CD4-positive, alpha-beta T cell treated with Interleukin-17A for 1 hour (primary cell): ENCODE measurements around the gene FAM174B.

ENCODE experiments used
- DNase-seq: peaks from one replicate; pipeline ENCODE4 v3.0.0-alpha.2; 2020

Gene FAM174B

DNA sequence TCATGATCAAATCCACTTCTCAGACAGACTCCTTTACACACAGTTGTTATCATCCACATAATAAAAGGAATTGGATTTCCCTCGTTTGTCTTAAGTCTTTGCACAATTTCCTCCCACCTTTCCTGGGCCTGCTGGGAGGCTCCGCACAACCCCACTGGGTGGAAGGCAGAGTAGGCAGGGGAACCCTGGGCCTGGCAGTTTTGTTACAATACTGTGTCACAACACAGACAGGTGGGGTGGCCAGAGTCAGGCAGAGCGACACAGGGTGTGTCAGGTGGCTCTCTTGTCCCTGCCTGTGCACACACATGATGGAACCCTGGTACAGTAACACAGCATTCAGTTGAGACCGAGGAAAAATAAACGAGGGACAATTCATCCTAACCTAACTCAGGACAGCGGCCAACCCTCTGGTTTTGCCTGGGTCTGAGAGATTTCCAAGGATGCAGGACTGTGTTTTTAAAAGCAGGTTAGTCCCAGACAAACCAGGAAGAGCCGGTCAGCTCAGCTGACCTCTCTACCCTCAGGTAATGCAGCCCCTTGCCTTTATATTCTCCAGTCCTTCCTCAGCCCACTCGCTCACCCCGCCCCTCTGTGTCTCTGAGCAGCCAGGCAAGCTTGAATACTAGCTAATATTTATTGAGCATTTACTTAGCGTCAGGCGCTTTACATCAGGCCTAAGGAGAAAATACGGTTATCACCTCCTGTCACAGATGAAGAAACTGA is 8.8 kb upstream of the FAM174B start:
- no peak for DNase-seq

GRCh38 chr15:92663250-92663951 is 7.8 kb upstream of the FAM174B start:
- DNase-seq, result no peak

- no peak for DNase-seq
Measured at GRCh38 chr15:92662762-92663161, 7.2 kb upstream of the FAM174B start.

DNA sequence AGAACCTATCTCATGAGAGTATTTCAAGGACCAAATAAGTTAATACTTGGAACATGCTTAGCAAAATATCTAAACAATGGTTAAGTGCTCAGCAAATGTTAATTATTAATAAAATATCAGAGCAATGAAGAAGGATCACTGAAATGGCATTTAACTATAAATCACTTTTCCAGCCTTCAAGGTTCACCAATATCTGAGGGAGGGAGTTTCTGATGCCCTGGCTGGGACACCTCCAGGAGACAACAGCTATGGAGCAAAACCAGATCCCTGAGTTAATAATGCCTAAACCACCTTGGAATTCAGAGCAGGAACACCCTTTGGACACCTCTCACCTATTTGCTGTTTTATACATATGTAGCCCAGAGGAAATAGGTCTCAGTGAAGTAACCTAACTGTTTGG is 6.4 kb upstream of the FAM174B start:
- no peak for DNase-seq

- no peak for DNase-seq
Measured at GRCh38 chr15:92661069-92661468, 5.5 kb upstream of the FAM174B start.

- no peak for DNase-seq
Measured at GRCh38 chr15:92657486-92657885, 1.9 kb upstream of the FAM174B start.

GRCh38 chr15:92656089-92656488 is 514 bp upstream of the FAM174B start:
- no peak for DNase-seq

GRCh38 chr15:92654662-92655061 is 913 bp downstream of the FAM174B start:
- no peak for DNase-seq

- DNase-seq, result no peak
Measured at GRCh38 chr15:92653836-92654539, 1.6 kb downstream of the FAM174B start.

GRCh38 chr15:92653366-92653765 is 2.2 kb downstream of the FAM174B start:
- DNase-seq, result no peak

DNA sequence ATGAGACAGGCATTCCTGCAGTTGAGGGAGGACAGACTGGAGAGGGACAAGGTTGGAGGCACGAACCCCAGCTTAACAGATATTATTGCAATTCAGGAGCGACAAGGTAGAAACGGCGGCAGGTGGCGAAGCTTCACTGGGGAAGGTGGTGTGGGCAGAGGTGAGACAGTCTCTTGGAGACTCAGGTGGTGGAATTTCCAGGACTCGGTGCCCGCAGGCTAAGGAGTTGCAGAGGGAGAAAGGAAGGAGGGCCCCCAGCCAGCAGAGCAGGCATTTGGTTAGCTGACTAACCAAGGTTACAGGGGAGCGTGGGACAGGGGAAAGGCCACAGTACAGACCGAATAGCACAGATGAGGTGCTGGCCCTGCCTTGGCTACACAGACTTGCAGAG is 3.0 kb downstream of the FAM174B start:
- no peak for DNase-seq

DNA sequence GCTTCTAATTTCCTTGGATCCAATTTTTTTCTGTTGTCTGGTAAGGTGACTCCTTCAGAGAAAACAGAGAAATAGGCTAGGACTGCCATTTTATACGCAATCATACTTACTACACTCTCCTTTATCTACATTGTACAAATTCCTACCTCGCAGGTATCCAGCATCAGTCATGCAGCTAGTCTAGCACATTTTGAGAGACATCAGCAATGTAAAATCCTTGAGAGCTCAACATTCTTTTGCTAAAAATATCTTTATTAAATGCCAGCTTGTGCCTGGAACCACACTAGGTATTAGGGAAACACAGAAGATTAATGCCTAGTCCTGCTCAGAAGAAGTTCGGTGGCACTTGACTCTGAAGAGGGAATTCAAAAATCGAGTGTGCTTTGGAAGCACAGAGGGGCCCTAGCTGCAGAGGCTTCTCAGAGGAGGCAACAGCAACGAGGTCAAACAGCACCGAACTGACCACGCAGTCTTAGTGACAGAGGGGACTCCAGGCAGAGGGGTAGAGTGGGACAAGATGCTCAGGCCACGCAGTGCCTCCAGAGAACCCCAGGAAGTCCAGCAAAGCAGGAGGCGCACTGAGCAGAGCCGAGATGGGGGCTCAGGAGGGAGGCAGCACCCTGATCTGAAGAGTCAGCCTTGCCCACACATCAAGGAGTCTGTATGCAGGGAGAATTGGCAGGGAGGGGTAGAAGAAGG is 3.5 kb downstream of the FAM174B start:
- no peak for DNase-seq

DNA sequence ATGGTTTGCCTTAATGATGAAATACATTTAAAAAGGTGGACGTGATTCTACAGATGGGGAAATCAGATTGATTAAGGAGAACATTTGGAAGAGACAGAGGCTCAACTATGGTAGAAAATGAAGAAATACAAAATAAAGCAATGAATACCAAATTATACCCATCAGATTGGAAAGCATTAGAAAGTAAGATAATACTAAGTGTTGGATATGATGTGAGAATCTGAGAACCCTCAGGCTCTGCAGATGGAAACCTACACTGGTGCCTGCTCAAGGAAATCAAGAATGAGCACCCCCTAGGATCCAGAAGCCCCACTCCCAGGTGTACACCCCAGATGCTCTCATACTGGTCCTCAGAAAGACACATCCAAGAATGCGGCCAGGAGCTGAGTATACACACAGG is 4.6 kb downstream of the FAM174B start:
- no peak for DNase-seq

GRCh38 chr15:92650256-92650655 is 5.3 kb downstream of the FAM174B start:
- no peak for DNase-seq

DNA sequence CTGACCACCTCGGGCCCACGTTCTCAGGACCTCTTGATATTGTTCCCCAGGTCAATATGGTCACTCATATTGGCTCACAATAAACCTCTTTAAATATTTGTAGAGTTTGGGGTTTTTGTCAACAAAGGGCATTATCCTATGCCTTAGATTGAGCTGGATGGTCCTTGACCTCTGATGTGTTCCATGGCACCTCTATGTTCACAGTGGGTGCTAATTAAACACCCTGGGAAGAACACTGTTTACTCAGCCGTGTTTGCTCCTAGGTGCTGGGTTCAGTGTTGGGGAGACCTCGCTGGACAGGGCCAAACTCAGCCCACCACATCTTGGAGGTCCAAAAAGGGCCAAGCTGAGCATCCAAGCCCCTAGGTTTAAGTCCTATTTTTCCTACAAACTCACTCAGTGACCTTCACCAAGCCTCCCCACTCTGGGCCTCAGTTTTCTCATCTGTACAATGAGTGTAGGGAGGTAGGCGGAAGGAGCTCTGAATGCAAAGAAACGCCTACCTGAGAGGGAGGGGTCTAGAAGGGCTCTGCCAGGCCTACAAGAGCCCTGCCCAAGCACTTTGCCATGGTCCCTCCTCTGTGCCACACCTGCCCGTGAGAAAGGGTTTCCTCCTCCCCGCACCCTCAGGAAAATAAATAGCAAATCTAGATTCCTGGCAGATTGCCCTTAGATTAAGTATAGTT is 7.2 kb downstream of the FAM174B start:
- no peak for DNase-seq

DNA sequence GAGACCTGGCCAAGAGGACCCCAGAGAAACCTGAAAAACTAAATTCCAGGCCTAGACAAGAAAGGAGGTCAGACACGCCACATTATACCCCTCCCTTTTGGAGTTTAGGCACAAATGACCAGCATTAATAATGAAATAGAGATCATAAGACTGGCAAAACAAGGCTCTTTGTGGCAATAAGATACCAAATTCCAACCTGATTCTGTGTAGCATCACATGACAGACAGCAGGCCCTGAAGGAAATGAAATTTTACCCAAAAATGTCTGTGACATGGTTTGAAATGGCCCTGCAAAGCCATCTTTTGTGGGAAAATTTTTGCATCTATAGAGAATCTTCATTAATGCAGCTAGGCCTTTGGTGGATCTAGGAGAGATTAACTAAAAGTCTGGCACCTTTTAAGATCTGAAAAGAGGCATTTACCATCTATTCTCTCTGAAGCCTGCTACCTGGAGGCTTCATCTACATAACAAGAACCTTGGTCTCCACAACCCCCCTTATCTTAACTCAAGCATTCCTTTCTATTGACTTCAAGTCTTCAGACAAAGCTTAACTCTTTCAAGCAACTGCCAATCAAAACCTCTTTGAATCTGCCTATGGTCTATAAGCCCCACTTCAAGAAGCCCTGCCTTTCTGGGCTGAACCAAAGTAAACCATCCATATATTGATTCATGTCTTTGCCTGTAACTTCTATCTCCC is 8.0 kb downstream of the FAM174B start:
- no peak for DNase-seq

GRCh38 chr15:92646216-92646615 is 9.4 kb downstream of the FAM174B start:
- DNase-seq, result no peak

DNA sequence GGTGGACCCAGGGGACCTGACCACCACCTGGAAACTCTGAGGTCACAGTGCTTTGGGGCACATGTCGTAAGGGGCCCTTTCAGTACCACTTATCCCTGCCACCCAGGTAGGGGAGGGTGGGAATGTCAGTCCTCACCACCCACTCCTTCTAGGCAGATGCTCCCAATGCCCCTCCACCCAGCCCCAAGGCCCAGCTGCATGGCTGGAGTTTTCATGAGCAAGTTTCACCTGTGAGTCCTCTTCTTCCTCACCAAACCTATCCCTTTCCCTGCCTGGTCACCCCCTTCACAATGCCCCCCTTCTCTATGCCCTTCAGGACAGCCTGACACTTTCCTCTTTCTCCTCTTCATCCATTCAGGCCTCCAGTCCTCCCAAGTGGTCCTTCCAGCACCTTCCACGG is 9.8 kb downstream of the FAM174B start:
- DNase-seq, result no peak

GRCh38 chr15:92645051-92645631 is 10.4 kb downstream of the FAM174B start:
- DNase-seq, result no peak

GRCh38 chr15:92643849-92644815 is 11.4 kb downstream of the FAM174B start:
- DNase-seq, result no peak
